Measurements from ENCODE around the gene JAZF1. TPM values are rescaled to one million over a fixed set of nuclear protein-coding genes. Genes with fewer than 3 reads are reported as not detected.
"Not testable (repeated sequence)": the region's sequence is repeated elsewhere in the genome, so short reads cannot be mapped to it uniquely, and the experiment has no call there.

The JAZF1 gene
- total RNA-seq, 1 donor from 2014 or later = 42.5 TPM

GRCh38 chr7:27940341-27940740 lies 240.3 kb downstream of the JAZF1 start:
- DNase-seq (ENCODE audit: low spot score) = no peak
- intact Hi-C loops (cut with DNase I) = no loop called here

- no peak for DNase-seq (ENCODE audit: low spot score)
Measured at GRCh38 chr7:27939893-27940292, 240.7 kb downstream of the JAZF1 start.

GRCh38 chr7:27936768-27937102 lies 243.9 kb downstream of the JAZF1 start:
- intact Hi-C loops (cut with DNase I) = no loop called here
- no peak for DNase-seq (ENCODE audit: low spot score)

More at GRCh38 chr7:27939893-27940292, 240.7 kb downstream of the JAZF1 start:
- intact Hi-C loops (cut with DNase I) = no loop called here

GRCh38 chr7:27936047-27936767 lies 244.4 kb downstream of the JAZF1 start:
- intact Hi-C loops (cut with DNase I) = no loop called here
- DNase-seq (ENCODE audit: low spot score) = no peak

- intact Hi-C loops (cut with DNase I) = no loop called here
- no peak for DNase-seq (ENCODE audit: low spot score)
Measured at GRCh38 chr7:27933671-27934565, 246.7 kb downstream of the JAZF1 start.

- intact Hi-C loops (cut with DNase I) = no loop called here
- DNase-seq (ENCODE audit: low spot score) = no peak
Measured at GRCh38 chr7:27930910-27931476, 249.6 kb downstream of the JAZF1 start.

GRCh38 chr7:27929127-27929526 lies 251.5 kb downstream of the JAZF1 start:
- no peak for DNase-seq (ENCODE audit: low spot score)
- intact Hi-C loops (cut with DNase I) = loop anchor here (10.0 kb wide), 1 partner anchor 184 kb away; the partner anchor contains the start of gene TAX1BP1

- intact Hi-C loops (cut with DNase I) = loop anchor here (10.0 kb wide), 1 partner anchor 183 kb away; the partner anchor contains the start of gene TAX1BP1
- DNase-seq (ENCODE audit: low spot score) = no peak
Measured at GRCh38 chr7:27928001-27928400, 252.6 kb downstream of the JAZF1 start.

- intact Hi-C loops (cut with DNase I) = loop anchor here (10.0 kb wide), 1 partner anchor 181 kb away; the partner anchor contains the start of gene TAX1BP1
- DNase-seq (ENCODE audit: low spot score) = no peak
Measured at GRCh38 chr7:27925573-27926201, 254.9 kb downstream of the JAZF1 start.

GRCh38 chr7:27923642-27923980 lies 257.0 kb downstream of the JAZF1 start:
- intact Hi-C loops (cut with DNase I) = loop anchor here (5.0 to 10.0 kb wide), 2 partner anchors 179 to 726 kb away; partner anchors contain the start of gene TAX1BP1
- DNase-seq (ENCODE audit: low spot score) = no peak

GRCh38 chr7:27922907-27923641 lies 257.5 kb downstream of the JAZF1 start:
- DNase-seq (ENCODE audit: low spot score) = peak; percentile 81
- intact Hi-C loops (cut with DNase I) = loop anchor here (5.0 to 10.0 kb wide), 2 partner anchors 178 to 726 kb away; partner anchors contain the start of gene TAX1BP1

GRCh38 chr7:27922389-27922788 lies 258.2 kb downstream of the JAZF1 start:
- intact Hi-C loops (cut with DNase I) = loop anchor here (5.0 to 10.0 kb wide), 2 partner anchors 178 to 725 kb away; partner anchors contain the start of gene TAX1BP1
- not testable (repeated sequence) for DNase-seq (ENCODE audit: low spot score)

GRCh38 chr7:27921081-27921836 lies 259.3 kb downstream of the JAZF1 start:
- intact Hi-C loops (cut with DNase I) = loop anchor here (5.0 to 10.0 kb wide), 2 partner anchors 176 to 724 kb away; partner anchors contain the start of gene TAX1BP1
- no peak for DNase-seq (ENCODE audit: low spot score)

GRCh38 chr7:27920281-27920946 lies 260.2 kb downstream of the JAZF1 start:
- DNase-seq (ENCODE audit: low spot score) = no peak
- intact Hi-C loops (cut with DNase I) = loop anchor here (5.0 to 10.0 kb wide), 2 partner anchors 176 to 723 kb away; partner anchors contain the start of gene TAX1BP1

- DNase-seq (ENCODE audit: low spot score) = no peak
- intact Hi-C loops (cut with DNase I) = no loop called here
Measured at GRCh38 chr7:27918503-27918902, 262.1 kb downstream of the JAZF1 start.

GRCh38 chr7:27917774-27918314 lies 262.8 kb downstream of the JAZF1 start:
- intact Hi-C loops (cut with DNase I) = no loop called here
- DNase-seq (ENCODE audit: low spot score) = no peak

- intact Hi-C loops (cut with DNase I) = no loop called here
- DNase-seq (ENCODE audit: low spot score) = no peak
Measured at GRCh38 chr7:27917119-27917518, 263.5 kb downstream of the JAZF1 start.
